GM06990 (cell line): Measurements from ENCODE around the gene C5orf63.
"Not testable (repeated sequence)": the region's sequence is repeated elsewhere in the genome, so short reads cannot be mapped to it uniquely, and the experiment has no call there.

Experiments used
- DNase-seq: peaks from one replicate; pipeline ENCODE4 v3.0.0-alpha.2; 2011; ENCODE audit not compliant: insufficient read length; ENCODE audit errors: extremely low read depth
- H3K27me3 ChIP-seq: replicated peaks from 2 replicates; pipeline ENCODE4 v1.6.0; 2011; ENCODE audit warnings: low read length; ENCODE audit not compliant: control insufficient read depth, insufficient read depth
- H3K36me3 ChIP-seq: 2 replicates; pipeline ENCODE4 v1.5.1; 2011; ENCODE audit warnings: low read length; ENCODE audit not compliant: control insufficient read depth, insufficient read depth
- H3K4me3 ChIP-seq: replicated peaks from 2 replicates; pipeline ENCODE4 v1.5.1; 2011; ENCODE audit warnings: low read depth, mild to moderate bottlenecking, control low read depth, low read length
- TF ChIP-seq, protein P1 (sequence below): IDR thresholded peaks from 2 replicates; pipeline ENCODE4 v1.5.1; 2011; ENCODE audit warnings: low read length, control low read depth, mild to moderate bottlenecking, inconsistent platforms; ENCODE audit not compliant: insufficient read depth, poor library complexity, severe bottlenecking

The C5orf63 gene

GRCh38 chr5:127029581-127030258 is 43.6 kb downstream of the C5orf63 start:
- Histone ChIP-seq H3K4me3 (peak overlapping the region; percentile 89), H3K36me3 (no peaks in the 10 kb centered on the region), H3K27me3 (no peaks in the 10 kb centered on the region)
- DNase-seq: peak; percentile 66
- TF ChIP-seq, protein P1, sequence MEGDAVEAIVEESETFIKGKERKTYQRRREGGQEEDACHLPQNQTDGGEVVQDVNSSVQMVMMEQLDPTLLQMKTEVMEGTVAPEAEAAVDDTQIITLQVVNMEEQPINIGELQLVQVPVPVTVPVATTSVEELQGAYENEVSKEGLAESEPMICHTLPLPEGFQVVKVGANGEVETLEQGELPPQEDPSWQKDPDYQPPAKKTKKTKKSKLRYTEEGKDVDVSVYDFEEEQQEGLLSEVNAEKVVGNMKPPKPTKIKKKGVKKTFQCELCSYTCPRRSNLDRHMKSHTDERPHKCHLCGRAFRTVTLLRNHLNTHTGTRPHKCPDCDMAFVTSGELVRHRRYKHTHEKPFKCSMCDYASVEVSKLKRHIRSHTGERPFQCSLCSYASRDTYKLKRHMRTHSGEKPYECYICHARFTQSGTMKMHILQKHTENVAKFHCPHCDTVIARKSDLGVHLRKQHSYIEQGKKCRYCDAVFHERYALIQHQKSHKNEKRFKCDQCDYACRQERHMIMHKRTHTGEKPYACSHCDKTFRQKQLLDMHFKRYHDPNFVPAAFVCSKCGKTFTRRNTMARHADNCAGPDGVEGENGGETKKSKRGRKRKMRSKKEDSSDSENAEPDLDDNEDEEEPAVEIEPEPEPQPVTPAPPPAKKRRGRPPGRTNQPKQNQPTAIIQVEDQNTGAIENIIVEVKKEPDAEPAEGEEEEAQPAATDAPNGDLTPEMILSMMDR: peak; percentile 11

GRCh38 chr5:127028822-127029457 is 44.4 kb downstream of the C5orf63 start:
- TF ChIP-seq, protein P1: no peak

GRCh38 chr5:127027539-127027938 is 45.8 kb downstream of the C5orf63 start:
- DNase-seq: no peak
- TF ChIP-seq, protein P1: no peak
- Histone ChIP-seq H3K27me3 (no peaks in the 10 kb centered on the region), H3K36me3 (no peaks in the 10 kb centered on the region), H3K4me3 (no peak overlapping the region)

More at GRCh38 chr5:127028822-127029457, 44.4 kb downstream of the C5orf63 start:
- H3K36me3 ChIP-seq: no peaks in the 10 kb centered on the region
- H3K27me3 ChIP-seq: no peaks in the 10 kb centered on the region
- DNase-seq: no peak
- peak overlapping the region; percentile 89 for H3K4me3 ChIP-seq

GRCh38 chr5:127026166-127026565 is 47.1 kb downstream of the C5orf63 start:
- Histone ChIP-seq H3K36me3 (no peaks in the 10 kb centered on the region), H3K4me3 (no peak overlapping the region), H3K27me3 (no peaks in the 10 kb centered on the region)
- no peak for DNase-seq
- TF ChIP-seq, protein P1: no peak

DNA sequence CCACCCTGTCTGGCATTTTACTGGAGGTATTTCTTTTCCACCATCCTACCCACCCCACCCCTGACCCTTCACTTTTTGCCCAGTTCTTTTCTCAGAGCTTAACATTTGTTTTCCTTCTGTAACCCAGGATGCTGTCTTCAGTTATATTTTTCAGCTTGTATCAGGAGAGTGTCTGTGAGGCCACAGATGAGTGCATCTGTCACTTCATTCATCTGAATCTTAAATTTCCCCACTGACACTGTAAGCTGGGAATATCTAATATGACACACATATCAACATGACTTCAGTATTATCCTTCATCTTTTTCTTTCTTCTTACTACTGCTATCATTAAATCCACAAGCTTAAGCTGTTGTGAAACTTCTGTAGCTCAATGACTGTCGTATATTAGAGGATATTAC is 47.8 kb downstream of the C5orf63 start:
- no peaks in the 10 kb centered on the region for H3K36me3 ChIP-seq
- TF ChIP-seq, protein P1: no peak
- H3K27me3 ChIP-seq: no peaks in the 10 kb centered on the region
- no peak for DNase-seq
- no peak overlapping the region for H3K4me3 ChIP-seq

GRCh38 chr5:127024821-127025220 is 48.5 kb downstream of the C5orf63 start:
- H3K27me3 ChIP-seq: no peaks in the 10 kb centered on the region
- no peak for DNase-seq
- no peak overlapping the region for H3K4me3 ChIP-seq
- TF ChIP-seq, protein P1: no peak
- no peaks in the 10 kb centered on the region for H3K36me3 ChIP-seq

DNA sequence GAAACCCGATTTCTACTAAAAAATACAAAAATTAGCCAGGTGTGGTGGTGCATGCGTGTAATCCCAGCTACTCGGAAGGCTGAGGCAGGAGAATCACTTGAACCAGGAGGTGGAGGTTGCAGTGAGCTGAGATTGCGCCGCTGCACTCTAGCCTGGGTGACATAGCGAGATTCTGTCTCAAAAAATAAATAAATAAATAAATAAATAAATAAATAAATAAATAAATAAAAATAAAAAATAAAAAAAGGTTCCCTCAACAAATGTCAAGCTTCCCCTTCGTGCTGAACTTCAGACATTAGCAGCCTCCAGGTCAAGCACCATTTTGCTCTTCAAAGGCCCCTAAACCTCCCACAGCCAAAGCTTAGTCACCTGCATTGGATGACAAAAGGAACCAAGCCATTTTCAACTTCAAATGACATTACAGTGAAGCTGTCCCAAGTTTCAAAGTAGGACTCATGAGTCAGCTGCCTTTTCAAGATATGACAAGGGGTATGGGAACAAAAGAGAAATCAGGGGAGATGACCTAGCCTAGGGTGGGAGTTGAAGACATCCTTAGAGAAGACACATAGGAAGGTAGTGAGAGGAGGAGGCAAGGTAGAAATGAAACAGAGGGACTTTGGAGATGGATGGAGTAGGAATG is 49.6 kb downstream of the C5orf63 start:
- not testable (repeated sequence) for DNase-seq, H3K4me3 ChIP-seq, H3K27me3 ChIP-seq, H3K36me3 ChIP-seq
